HG03045 (cell line): Measurements from ENCODE around the gene C2orf78.

Experiments
- ATAC-seq: cut with Tn5 transposase; IDR thresholded peaks from one replicate; pipeline ENCODE4 v1.9.1; 2021; ENCODE audit warnings: mild to moderate bottlenecking, moderate library complexity; ENCODE audit not compliant: unreplicated experiment

Gene C2orf78

DNA sequence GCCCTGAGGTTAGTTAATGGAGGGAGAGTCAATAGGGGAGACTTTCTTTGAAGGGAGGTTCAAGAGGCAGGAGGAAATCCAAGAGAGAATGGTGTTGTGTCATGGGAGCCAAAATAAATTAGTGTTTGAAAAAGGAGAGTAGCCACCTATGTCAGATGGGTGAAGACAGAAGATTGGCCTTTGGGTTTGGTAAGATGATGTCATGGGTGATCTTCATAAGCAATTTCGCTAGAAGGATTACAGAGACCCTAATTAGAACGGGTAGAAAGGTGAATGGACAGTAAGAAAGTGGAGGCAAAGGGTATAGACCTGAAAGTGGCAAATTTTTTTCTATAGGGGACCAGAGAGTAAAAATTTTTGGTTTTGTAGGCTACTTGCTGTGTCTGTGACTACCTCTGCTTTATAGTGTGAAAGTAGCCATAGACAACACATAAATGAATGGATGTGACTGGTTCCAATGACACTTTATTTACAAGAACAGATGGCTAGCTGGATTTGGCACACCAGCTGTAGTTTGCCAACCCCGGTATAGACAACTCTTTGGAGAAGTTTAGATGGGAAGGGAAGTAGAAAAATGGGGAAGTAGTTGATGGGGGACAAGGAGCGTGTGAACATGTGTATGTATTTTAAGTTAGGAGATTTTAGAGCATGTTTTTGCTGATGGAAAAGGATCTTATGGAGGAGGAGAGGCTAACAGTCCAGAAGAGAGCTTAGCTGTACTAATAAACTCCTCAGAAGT, 54.0 kb downstream of the C2orf78 start:
- no peak for ATAC-seq

DNA sequence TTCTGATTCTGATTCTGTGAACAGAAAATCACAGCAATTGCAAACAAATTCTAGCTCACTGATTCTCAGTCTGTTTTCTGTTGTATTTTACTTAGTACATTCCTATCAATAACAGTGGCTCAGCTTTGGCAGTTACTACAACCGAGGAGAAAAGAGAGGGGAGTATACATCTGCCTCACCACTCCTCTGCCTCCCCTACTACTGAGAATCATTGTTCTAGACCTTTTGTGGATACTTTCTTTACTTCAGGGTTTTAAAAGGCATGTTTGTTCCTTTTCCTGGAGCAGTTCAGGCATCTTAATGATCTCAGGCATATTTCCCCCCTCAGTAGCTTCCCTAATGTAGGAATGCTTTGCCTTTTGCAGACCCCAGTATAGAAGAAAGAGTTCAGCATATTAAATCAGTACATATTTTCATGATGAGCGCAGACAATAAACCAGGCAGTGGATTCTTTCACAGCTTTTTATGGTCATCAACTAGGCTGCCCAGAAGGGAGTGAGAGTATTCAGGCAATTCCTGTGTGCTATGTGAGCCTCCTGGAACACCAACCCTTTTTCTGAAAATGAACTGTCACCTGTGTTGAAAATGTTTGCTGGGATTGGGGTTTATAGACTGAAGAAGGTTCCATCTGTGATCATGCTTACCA, 55.0 kb downstream of the C2orf78 start:
- no peak for ATAC-seq

- no peak for ATAC-seq
Observed at GRCh38 chr2:73839653-73840411, 55.8 kb downstream of the C2orf78 start.

DNA sequence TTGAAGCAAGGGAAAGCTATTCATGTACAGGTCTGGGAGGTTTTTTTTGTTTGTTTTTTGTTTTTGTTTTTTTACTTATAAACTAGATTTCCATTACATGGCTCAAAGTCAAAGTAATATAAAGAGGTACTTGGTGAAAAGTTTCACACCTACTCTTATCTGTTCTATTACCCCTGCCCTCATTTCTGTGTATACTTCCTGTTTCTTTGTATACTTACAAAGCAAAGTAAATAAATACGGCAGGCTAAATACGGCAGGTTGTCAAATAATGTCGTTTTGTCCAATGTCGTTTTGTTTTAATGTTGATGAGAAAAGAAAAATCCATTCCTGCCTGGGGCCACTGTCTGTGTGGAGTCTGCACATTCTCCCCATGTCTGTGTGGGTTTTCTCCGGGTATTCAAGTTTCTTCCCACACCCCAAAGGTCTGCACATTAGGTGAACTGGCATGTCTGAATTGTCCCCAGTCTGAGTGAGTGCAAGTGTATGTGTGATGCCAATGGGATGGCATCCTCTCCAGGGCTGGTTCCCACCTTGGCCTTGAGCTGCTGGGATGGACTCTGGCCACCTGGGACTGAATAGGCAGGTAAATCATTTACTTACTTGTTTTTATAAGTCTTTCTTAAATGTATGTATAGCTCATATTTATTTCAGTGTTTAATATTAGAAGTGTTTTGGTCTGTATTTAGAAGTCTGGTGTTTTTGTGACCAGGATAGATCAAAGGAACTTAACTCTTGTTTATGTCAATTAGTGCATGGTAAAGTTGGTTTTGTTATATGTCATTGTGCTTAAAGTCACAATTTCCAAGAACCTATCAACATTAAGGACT, 58.1 kb downstream of the C2orf78 start:
- no peak for ATAC-seq

DNA sequence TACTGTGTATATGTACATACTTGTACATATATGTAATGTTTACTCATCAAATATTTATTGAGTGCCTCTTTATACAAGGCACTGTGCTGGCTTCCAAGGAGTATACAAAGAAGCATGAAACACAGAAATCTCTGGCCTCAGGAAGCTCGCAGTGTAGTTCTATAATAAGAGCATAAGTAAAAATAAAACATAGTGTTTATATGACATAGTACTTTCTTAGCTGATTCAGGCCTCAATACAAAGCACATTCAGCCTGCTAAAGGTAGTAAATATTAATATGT, 58.7 kb downstream of the C2orf78 start:
- no peak for ATAC-seq

GRCh38 chr2:73844087-73844486, 60.1 kb downstream of the C2orf78 start:
- ATAC-seq = no peak

GRCh38 chr2:73850009-73850408, 66.0 kb downstream of the C2orf78 start:
- no peak for ATAC-seq

DNA sequence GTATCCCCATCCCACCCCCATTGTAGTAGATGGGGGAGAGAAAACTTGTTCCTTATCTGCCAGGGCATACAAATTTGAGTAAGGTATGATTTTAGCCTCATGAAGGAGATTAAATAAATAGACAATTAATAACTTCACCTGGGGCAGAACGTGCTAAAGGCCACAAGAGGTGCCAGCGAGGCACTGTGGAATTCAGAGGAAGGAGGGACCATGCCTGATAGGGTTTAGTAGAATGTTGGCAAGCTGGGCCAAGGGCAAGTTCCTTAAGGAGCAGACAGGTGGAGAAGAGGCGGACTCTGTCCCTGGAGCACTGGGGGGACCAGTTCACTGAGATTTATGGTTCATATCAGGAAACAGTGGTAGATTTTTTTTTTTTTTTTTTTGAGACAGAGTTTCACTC, 67.3 kb downstream of the C2orf78 start:
- ATAC-seq = no peak

GRCh38 chr2:73852020-73852419, 68.0 kb downstream of the C2orf78 start:
- no peak for ATAC-seq

GRCh38 chr2:73855526-73855925, 71.5 kb downstream of the C2orf78 start:
- ATAC-seq = no peak

- ATAC-seq = no peak
Observed at GRCh38 chr2:73856214-73856613, 72.2 kb downstream of the C2orf78 start.

DNA sequence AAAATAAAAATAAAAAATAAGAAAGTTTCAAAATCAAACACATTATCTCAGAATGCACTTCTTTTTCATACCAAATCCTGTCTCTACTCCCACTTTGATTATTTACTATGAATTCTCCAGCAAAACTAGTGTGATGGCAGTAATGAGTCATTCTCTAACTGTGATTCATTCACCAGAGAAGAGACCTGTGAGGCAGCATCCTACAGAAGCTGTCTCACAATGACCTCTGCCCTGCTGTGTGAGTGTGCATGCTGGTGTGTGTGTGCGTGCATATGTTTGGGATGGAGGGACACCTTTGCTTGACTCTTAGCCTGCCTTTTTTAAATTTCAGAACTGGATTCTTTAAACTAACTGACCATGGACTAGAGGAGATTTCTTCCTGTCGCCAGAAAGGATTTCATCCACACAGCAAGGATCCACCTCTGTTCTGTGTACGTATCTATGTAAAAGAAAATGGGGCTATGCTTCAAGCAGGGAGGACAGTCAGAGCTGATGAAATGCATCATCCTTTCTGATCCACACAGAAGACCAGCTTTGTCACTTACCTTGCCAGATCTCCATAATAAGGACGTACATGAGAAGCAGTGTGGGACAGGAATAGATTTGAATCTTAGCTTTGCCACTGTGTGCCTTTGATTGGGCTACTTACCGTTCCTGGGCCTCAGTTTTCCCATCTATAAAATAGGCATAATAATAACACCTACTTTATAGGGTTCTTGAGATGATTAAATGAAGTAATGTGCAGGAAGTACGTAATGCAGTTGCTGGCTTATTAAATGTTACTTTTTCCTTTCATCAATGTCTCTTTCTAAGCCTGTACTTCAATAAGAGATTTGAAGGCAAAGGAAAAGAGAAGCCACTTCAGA, 76.0 kb downstream of the C2orf78 start:
- ATAC-seq = no peak

- ATAC-seq = no peak
Observed at GRCh38 chr2:73862987-73863386, 79.0 kb downstream of the C2orf78 start.
